HK-2 (cell line): ENCODE data around the gene TAF10.

Source experiments
- DNase-seq: peaks from one replicate; pipeline ENCODE4 v3.0.0-alpha.2; 2018; ENCODE audit not compliant: unreplicated experiment

TAF10 gene

DNA sequence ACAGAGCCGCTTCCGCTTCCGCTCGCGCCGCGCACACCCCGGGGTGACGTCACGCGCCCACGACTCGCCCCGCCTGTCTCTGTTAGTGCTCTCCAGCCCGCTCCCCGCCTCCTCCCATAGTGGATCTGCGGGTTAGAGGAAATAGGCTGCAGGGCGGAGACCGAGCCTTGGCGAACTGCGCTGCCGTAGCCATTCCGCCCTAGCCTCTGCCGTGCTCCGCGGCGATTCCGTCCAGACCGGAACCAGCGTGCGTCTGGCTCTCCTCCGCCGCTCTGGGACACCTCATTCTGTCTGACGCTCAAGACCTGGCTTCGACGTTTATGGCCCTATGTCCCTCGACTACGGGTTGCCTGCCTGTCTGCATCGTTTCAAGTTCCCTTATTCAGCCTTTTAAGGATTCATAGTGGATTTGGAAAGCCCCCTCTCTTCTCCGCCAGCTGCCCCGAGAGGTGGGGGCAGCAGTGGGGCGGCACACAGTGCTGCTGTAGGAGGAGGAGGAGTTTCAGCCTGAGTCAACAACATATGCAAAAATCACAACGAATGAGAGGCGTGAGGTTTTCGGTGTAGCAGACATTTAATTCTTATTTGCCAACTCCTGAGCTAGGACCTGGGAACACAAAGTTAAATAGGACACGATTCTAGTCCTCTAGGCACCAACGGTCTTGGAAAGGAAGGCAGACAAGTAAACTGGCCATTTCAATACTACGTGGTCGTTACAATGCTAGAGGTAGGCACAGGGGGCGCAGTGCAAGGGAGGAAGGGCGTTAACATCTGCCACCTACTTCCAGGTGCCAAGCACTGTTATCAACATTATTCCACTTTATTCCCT, at the start of gene TAF10:
TSS of gene TAF10 (minus strand) at position 4 of the 829 bp plus-strand sequence. CDS start 27 bp downstream, outside the sequence.
- DNase-seq: peak; percentile 90

DNA sequence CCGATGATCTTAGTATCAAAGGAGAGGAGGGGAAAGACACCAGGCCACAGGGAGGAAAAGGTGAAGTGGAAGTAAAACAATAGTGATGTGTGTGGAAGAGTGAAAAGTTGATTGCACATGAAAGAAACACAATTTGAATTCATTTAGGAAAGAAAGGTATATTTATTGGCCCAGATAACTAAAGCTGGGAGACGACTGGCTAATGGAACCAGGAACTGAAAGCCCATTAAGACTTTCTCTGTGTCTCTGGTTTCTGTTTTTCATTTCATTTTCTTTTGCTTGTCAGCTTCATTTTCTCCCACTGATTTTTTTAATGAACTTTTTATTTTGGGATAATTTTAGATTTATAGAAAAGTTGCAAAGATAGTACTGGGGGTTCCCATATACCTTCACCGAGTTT, 48.7 kb upstream of the TAF10 start:
- no peak for DNase-seq

DNA sequence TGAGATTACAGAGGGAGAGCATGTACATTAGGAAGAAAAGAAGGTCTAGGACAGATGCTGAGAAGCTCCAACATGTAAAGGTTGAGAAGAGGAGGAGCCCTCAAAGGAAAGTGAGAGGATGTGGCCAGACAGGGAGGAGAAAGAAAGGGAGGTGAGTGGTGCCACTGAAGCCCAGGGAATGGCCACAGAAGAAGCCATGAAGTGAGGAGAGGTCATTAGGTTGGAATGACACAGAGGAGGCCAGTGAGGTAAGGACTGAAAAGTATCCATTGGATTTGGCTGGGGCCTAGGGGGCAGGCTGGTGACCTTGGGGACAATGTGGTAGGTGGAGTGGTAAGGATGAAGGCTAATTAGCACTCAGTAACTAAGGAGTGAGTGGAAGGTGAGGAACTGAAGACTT, 46.6 kb upstream of the TAF10 start:
- DNase-seq: no peak

DNA sequence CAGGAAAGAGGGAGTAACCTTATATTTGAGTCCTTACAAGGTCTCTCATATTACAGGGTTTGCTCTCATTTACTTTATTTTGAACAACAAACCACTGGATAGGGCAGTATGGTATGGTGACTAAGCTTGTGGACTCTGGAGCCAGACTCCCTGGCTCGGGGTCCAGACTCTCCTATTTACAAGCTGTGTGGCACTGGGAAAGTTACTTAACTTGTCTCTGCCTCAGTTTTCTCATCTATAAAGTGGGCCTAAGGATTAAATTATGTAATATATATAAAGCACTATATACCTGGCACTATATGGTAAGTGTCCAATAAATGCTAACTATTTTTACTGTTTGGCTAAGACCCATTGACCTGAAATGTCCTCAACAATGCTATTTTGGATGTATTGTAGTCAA, 45.3 kb upstream of the TAF10 start:
- no peak for DNase-seq

DNA sequence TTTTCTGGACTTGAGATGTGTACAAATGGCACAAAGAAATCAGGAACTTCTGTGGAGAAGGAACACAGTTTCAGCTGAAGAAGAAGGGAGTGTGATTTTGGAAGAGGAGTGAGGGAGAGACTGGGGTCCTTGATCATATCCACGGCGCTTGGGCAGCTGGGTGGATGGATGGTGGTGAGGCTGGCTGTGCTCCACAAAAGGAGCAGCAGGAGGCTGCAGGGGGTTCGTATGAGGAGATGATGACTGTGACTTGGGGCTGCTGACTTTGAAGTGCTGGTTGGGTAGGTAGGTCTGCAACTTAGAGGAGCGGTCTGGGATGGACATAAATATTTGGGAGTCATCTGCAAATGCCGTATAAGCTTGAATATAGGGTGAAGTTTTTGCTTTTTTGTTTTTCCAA, 44.9 kb upstream of the TAF10 start:
- no peak for DNase-seq

DNA sequence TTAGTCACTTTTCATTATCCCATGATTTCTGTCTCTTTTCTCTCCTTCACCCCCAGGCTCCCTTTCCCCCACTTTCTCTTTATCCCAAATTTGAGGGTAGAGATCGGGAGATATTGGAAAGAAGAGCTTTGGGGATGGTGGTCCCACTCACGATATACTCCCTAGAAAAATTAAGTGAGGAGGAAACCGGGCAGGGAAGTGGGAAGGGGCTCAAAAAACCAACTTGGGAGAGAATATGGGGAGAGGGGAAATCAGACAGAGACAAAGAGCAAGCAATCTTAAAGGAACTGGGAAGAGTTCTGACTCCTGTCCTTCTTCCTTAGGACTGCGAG, 44.5 kb upstream of the TAF10 start:
- DNase-seq: no peak

DNA sequence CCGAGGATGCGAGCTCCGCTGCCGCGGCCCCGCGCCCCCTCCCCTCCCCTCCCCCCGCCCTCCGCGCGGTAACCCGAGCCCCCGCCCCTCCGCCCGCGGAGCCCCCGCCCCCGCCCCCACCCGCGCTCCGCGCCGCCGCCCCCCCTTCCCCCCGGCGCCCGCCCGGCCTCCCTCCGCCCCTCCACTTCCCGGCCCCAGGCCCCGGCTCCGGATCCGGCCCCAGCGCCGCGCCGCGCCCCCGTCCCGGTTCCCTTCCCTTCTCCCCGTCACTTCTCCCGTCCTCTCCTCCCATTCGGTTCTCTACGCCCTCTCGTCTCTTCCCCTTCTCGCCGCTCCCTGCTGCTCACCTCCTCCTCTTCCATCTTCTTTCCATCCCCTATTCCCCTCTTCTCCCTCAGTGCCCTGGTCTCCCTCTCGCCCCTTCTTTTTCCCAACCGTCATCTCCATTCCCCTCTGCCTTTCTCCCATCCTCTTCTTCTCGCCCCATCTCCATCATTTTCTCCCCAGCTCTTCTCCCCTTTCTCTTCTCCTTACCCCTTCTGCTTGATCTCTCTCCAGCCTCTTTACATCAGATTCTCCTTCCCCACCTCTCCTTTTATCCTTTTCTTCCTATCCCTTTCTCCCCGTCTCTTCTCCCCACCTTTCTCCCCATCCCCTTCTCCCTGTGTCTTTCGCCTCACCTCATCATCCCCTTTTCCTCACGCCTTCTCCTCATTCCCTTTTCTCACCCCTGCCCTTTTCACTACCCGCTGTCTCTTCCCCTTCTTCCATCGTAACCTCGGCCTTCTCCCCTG, 44.0 kb upstream of the TAF10 start, which contains the start of gene DCHS1:
TSS of gene DCHS1 (minus strand) at position 20 of the 794 bp plus-strand sequence. CDS start 14,196 bp downstream, outside the sequence.
- no peak for DNase-seq

DNA sequence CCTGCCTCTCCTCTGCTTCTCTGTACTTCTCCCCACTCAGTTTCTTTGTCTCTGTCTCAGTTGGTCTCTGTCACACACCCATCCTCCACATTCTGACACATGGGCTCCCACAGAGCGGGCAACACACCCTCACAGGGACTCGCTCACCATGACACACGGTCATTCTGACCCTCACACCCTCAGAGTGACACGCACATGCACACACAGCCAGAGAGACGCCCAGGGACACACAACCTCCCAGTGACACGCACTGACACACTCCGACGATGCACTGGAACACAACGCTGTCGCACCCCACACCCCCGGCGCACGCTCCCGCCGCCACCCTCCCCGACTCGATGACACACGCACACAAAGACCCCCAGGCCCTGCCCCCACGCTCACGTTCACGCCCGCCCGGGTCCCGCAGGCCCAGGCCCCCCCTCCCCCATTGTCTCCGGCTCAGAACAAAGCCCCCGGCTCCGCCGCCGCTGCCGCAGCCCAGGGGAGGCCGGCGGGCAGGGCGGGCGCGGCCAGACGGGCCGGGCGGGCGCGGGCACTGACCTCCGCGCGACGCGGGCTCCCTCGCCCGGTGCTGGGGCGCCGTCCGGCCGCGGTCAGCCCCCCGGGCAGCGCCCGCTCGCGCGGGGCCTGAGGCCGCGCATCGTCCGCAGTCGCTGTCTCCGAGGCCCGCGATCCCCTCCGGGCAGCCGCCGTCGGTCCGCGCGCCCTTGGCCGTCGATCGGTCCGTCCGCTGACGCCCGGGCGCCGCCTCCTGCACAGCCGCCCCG, 43.2 kb upstream of the TAF10 start:
- no peak for DNase-seq

DNA sequence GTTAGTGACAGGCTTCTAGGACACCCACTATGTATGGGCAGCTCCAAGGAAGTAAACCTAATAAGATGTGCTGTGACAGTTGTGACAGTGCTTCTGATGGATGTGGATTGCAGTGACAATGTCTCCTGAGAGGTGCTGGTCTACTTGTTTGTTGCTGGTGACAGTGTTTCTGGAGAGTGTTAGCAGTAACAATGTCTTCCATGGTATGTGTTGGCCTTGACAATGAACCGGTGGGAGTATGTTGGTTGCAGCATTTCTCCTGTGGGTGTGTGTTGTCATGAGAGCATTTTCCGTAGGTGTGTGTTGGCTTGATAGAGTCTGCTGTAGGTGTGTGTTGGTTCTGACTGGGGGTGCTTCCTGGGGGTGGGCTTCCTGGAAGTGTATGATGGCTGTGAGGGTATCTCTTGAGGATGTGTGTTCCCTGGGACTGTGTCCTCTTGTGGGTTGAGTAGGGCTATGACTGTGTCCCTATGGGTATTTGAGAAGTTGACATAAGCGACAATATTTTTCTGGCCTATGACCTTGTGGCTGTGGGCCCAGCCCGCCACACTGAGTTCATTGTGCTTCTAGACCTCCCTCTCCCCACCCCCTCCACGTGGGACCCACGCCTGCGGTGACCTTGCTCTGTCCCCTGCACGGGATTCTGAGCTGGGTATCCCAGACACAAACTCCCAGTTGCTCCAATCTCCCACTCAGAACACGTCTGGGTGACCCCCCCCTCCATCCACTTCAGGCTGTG, 42.4 kb upstream of the TAF10 start:
- no peak for DNase-seq

DNA sequence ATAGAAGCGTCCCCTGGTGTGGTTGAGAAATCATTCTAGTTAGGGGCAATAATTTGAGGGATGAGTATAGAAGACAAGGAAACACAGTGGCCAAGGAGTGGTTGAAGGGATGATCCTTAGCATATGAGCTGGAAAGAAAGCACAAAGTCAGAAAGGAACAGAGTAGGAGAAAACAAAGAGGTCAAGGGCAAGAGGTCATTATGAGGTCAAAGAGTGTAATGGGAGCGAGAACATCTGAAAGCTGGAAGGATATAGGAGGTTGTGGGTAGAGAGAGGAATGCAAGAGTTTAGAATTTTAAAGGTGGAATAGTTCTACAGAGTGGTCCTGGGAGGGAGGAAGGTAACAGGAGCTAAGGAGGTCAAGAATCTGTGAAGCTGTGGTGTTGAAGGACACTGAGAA, 41.6 kb upstream of the TAF10 start:
- DNase-seq: no peak

DNA sequence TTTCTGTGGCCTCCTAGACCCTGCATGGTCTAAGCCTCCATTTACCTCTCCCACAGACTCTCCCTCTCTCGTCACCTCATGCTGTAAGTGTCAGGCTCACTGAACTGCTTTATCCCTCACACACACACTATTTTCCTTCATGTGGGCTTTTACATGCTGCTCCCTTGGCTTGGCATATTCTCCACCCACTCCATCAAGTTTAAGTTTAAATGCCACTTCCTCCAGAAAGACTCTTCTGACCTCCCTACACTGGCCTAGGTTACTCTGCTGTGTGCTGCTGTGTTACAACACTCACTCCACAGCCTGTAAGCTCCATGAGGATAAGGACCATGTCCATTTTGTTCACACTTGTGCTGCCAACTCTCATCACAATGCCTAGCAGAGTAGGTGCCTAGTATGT, 41.1 kb upstream of the TAF10 start:
- DNase-seq: no peak

DNA sequence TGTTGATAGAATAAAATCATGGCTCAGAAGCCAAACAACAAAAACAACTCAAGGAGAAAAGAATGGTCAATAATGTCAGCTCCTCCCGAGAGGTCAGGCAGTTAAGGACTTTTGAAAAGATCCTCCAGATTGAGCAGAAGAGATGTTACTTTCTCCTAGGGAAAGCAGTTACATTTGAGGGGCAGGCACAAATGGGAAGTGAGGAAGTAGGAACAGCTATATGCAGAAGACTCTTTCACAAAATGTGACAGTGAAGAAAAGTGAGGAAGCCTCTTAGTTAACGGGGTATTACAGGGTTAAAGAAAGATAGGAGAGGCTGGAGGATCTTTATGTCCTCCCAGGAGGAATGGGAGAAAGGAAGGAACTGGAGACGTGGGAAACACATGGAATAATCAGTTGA, 40.2 kb upstream of the TAF10 start:
- no peak for DNase-seq

DNA sequence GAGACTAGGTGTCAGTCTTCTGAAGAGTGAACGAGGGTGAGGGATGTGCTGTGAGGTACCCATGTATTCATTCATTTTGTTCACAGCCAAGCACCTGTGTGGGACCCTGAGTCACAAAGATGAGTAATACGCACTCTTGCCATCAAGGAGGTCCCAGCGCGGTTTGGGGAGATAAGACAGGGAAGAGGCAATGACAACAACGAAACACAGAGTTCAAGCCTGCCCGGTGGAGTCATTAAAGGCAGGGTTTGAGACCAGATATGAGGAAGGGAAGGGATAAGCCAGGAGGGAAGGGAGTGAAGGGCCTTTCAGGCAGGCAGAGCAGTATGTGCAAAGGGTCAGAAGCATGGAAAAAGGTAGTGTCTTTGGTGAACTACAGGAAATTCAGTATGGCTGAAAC, 39.0 kb upstream of the TAF10 start:
- DNase-seq: no peak

DNA sequence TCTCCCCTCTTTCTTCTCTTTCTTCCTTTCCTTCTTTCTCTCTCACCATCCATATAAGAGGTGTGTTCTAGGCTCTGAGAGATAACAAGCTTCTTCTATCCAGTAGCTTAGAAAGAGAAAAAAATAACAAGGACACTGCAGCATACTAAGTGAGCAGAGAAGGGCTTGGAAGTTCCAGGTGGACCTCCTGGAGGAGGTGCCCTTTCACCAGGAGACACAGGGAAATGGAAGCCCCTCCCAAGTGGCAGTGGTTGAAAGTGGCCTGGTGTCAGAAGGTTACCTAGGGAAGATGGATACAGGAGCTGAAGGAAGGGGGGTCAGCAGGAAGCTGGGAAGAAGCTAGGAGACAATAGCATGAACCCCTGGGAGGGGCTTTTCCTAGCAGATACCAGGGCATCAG, 38.1 kb upstream of the TAF10 start:
- no peak for DNase-seq

DNA sequence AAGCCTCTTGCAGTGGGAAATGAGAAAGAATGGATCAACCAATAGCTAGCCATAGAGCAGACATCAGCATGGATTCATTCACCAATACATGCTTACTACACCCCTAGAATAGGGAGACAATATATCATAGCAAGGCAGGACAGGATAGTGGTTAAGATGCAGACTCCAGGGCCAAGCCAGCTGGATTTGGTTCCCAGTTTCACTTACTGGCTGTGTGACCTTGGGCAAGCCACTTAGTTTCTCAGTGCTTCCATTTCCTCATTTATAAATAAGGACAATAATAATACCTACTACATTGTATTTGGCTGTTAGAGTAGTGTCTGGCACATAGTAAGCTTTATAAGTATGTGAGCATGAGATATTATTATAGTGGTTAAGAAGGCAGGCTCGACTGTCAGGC, 36.5 kb upstream of the TAF10 start:
- DNase-seq: no peak

DNA sequence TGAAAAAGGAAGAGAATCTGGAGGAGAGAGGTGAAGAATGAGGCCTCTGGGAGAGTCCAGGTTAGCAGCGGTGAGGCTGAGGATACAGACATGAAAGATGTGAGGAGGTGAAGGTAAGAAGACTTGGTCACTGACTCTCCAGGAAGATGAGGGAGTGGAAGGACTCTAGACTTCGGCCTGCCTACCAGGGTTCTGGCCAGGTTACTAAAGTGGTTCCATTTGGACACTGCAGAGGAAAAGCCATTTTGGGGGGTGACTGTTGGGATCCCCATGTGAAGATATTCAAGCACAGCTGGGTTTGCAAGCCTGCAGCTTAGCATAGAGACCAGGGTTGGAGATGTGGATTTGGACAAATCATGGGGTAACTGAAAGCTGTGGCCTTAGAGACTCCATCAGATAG, 35.8 kb upstream of the TAF10 start:
- no peak for DNase-seq

DNA sequence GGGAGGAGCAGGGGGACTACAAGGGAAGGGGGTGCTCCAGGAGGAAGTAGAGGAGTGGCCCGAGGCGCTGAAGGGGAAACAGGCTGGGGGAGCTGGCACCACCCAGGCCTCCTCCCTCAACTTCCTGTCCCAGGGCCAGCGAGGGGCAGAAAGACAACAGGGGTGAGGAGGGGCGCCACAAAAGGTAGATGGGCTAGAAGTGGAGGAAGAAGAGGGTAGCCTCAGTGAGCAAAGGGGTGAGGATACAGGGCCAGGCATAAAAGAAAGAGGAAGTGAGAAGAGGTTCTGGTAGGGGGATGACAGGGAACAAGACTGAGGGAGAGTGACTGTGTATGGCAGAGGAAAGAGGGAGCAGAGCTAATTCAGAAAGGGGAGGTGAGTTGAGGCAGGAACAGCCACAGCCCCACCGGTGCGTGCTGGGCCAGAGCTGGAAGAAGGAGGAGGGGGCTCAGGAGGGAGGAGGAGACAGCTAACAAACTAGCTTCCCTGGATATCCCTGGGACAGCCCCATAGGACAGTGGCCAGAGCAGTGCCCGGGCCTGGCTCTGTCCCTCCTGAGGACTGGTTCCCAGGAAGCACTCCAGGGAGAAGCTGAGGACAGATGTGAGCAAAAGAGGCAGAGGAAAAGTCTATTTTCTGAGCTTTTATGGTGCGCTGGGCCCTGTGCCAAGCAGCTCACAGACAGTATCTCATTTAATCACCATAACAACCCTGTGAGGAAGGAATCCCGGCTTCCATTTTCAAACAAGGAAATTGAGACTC, 35.1 kb upstream of the TAF10 start:
- DNase-seq: no peak

DNA sequence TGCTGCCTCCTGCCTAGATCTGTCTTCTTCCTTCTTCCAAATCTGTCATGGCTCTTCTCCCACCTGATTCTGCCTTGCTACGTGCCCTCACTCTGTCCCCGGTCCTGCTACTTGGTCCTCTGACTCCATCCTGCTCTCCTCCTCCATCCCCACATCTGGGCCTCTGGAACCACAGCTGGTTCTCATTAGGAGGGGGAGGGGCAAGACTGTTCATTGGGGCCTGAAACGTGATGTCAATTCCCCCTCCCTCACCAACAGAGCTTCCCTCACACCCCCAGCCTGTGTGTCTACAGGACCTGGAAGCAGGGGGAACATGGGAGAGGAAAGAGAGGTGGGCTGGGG, 34.5 kb upstream of the TAF10 start:
- no peak for DNase-seq

DNA sequence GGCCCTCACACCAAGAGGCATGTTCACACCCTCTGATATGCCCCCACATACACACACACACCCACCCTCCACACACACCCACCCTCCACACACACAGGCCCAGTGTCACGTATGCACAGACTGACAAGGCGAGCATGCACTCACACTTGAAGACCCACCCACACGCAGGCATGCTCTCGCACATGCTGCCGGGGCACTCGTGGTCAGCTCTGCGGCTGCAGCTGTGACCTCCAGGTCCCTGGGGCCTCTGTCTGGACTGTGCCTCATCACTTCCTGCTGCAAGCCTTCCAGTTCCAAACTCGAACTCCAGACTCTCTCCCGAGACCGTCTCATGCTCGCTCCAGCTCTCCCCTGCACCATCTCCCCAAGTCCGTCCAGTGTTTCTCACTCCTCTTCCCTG, 34.1 kb upstream of the TAF10 start:
- no peak for DNase-seq

DNA sequence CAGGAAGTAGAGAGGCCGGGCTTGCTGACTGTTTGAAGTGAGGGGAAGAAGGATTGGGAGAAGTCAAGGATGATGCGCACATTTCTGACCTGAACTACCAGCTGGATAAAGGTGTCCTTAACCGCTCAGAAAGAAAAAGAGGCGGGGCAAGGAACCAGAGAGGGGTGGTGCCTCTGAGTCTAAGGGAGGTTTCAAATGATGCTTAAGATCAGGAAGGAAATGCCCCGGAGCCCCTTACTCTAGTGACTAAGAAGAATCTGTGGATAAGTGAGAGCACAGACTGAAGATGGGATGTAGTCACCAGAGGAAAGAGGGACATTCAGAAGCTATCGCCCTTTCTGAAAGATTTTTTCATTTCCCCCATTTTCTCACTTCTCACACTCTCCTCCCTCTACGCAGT, 30.9 kb upstream of the TAF10 start:
- DNase-seq: no peak
